ENCODE results near the gene FAM240A.
"Not testable (repeated sequence)": the region's sequence is repeated elsewhere in the genome, so short reads cannot be mapped to it uniquely, and the experiment has no call there.

FAM240A gene

GRCh38 chr3:46612324-46612723 is at the start of gene FAM240A:
TSS of gene FAM240A (plus strand) at chr3:46612525. CDS start at chr3:46612684, 159 bp downstream.
- DNase-seq (ENCODE audit: low read depth, low spot score) = no peak

DNA sequence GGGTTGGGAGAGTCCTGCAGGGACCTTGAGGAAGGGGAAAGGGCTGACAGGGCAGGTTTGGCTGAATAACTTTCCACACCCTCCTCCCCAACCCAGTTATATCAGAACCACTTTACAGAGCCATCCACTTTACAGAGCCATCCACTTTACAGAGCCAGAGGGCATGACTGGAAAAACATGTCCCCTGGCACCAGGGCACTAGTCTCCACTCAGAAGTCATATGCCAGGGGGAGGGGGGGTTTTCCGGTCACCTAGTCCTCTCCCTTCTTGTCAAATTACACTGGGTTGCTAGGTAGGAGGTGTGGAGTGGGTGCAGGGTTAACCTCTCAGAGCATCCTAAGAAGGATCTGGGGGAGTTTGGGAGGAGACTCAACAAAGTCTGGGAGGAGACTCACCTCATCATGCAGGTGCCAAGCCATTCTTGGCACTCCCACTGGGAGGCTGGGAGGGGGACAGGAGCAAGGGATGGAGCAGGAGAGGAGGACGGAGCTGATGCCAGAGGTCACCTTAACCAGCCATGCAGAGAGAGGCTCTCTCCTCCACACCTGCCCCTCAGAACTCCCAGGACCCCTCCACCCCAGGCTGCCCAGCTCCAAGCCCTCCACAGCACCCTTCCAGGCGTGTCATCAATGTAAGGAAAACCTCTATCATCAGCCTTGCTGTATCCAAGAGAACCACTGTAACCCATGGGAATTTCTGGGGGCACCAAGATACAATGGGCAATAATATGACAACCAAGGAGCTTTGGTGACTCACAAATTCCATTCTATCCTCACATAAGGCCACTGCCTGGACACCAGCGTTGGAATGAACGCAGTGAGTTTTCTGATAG is 47.9 kb upstream of the FAM240A start:
- no peak for DNase-seq (ENCODE audit: low read depth, low spot score)

- DNase-seq (ENCODE audit: low read depth, low spot score) = no peak
Measured at GRCh38 chr3:46565077-46565476, 47.2 kb upstream of the FAM240A start.

- peak; percentile 90 for DNase-seq (ENCODE audit: low read depth, low spot score)
Measured at GRCh38 chr3:46565607-46566039, 46.7 kb upstream of the FAM240A start.

- peak; percentile 86 for DNase-seq (ENCODE audit: low read depth, low spot score)
Measured at GRCh38 chr3:46566040-46566641, 46.2 kb upstream of the FAM240A start, which contains the start of gene LRRC2. TSS of gene LRRC2 (minus strand) at chr3:46566302. CDS start at chr3:46551591, 14,711 bp downstream.

- DNase-seq (ENCODE audit: low read depth, low spot score) = no peak
Measured at GRCh38 chr3:46571684-46572083, 40.6 kb upstream of the FAM240A start.

DNA sequence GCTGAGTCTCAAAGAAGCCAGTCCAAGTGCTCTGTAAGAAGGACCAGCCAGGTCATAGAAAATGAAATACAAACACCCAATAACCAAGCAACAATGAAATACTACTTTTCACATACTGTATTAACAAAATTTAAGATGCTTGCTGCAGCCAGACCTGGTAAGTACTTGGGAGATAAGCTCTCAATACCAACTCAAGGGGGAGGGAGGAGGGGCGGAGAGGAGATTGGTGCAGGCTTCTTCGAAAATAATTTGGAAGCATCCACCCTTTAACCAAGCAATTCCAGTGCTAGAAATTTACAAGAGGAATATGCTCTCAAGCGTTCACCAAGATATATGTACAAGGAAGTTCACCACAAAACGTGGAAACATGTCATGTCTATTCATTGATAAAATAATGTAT is 38.6 kb upstream of the FAM240A start:
- no peak for DNase-seq (ENCODE audit: low read depth, low spot score)

DNA sequence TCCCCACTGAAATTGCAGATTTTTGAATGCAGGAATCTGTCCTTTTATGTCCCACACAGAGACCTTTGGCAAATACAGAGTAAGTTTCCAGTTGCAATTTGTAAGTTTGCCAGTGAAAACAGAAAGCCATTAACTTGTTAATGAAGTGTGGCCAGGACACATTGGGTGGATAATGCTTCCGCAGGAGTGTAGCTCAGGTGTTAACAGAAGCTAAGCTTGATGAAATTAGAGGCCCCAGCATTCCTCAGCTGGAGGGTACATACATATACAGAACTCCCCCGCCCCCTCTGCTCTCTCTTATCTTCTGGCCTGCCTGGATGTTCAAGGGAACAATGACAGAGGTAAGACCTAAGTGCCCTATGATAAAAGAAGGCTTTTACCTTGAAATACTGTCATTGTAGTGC is 38.1 kb upstream of the FAM240A start:
- peak; percentile 80 for DNase-seq (ENCODE audit: low read depth, low spot score)

DNA sequence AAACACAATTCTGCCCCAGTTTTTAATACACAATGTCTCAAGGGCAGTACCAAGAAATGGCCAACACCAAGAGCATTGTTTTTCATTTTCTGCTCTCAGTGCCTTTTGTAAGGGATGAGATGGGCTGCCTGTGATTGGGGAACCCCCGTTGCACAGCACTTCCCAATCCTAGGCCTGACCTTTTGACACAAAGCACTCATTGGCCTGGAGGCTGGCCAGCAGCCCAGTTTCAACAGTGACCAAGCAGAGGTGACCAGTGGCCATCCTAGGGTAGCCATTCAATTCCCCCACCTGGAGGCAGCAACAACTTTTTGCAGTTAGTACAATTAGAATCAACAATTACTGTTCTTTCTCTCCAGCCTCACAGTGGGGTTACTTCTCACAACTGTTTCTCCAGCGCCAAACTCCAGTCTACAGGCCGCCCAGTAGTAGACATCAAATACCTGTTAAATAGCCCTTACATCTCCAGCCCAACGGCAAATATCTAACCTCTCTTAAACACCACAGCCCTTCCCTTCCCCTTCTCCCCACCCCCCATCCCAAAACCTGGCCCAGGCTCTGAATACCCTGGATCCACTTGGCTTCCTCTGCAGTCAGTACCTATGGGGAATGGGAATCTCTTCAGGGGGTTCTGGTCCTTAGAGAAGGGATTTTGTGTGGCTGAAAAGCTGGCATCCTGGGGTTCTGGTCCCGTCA is 37.3 kb upstream of the FAM240A start:
- DNase-seq (ENCODE audit: low read depth, low spot score) = peak; percentile 72

GRCh38 chr3:46575577-46576222 is 36.6 kb upstream of the FAM240A start:
- peak; percentile 74 for DNase-seq (ENCODE audit: low read depth, low spot score)

DNA sequence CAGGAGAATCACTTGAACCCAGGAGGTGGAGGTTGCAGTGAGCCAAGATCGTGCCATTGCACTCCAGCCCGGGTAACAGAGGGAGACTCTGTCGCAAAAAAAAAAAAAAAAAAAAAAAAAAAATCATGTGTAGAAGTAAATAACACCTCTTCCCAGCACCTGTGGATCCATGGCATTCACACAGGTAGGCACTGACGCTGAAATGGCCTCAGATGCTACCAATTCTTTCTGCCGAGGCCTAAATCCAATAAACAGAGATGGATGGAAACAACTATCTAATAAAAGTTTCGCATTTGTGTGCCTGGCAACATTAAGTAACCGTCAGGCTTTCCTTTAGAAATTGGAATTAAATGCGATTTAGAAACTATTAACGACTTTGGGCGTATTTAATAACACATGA is 35.9 kb upstream of the FAM240A start:
- no peak for DNase-seq (ENCODE audit: low read depth, low spot score)

DNA sequence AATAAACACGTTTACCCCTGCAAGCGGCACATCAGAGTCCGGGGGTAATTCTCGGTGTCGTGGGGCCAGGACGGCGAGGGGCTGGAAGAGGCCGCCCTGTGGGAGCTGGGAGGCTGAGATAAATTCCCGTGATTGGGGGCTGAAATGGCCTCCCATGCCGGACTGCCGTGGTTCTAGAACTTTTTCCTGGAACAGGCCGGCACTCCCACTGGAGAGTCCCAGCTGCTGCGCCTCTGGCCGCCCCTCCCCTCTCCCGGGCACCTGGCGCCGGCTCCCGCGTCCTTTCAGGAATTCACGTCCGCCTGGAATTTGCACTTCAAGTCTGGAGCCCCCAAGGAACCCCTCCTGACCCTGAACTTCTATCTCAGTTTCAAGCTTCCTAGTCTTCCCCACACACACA is 35.4 kb upstream of the FAM240A start:
- peak; percentile 78 for DNase-seq (ENCODE audit: low read depth, low spot score)

DNA sequence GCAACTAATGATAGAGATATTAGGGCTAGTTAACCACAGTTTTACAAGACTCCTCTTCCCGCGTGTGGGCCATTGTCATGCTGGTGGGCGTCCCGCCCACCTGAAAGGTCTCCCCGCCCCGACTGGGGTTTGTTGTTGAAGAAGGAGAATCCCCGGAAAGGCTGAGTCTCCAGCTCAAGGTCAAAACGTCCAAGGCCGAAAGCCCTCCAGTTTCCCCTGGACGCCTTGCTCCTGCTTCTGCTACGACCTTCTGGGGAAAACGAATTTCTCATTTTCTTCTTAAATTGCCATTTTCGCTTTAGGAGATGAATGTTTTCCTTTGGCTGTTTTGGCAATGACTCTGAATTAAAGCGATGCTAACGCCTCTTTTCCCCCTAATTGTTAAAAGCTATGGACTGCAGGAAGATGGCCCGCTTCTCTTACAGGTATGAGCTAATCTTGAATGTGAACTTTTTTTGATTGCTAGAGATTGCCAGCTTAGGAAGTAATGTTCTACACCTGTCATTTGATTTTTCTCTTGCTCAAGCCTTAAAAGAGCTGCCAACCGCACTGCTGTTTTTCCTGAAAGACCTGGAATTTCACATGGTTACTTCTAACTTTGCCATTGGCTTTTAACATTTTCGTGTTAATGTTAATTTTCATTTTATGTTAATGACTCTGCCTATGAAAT is 34.6 kb upstream of the FAM240A start:
- not testable (repeated sequence) for DNase-seq (ENCODE audit: low read depth, low spot score)

DNA sequence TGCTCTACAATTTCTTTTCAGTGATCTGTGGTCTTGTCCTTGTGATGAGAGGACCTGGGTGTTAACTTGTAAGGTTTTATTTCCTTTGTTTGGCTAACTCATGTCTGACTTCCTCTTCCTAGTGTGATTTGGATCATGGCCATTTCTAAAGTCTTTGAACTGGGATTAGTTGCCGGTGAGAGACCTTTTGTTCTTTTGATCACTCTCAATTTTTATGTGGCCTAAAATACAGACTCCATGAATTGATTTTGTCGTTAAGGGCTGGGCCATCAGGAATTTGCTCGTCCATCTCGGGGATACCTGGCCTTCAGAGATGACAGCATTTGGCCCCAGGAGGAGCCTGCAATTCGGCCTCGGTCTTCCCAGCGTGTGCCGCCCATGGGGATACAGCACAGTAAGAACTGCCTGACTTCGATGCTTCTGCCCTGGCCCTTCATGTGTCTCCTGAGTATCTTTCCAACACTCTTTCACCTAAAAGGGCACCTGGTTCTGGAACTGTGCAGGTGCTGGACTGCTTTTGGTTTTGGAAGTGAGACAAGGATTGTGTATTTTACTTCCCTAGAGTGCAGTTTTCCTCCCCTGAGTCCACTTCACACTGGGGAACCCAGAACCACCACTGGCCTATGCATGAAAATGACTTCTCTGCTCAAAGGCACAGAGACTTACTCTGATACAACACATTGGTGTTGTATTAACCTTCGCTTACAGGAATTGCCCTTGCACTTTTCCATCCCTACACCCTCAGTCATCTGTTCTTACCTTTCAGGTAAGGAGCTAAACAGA is 33.2 kb upstream of the FAM240A start:
- DNase-seq (ENCODE audit: low read depth, low spot score) = no peak

DNA sequence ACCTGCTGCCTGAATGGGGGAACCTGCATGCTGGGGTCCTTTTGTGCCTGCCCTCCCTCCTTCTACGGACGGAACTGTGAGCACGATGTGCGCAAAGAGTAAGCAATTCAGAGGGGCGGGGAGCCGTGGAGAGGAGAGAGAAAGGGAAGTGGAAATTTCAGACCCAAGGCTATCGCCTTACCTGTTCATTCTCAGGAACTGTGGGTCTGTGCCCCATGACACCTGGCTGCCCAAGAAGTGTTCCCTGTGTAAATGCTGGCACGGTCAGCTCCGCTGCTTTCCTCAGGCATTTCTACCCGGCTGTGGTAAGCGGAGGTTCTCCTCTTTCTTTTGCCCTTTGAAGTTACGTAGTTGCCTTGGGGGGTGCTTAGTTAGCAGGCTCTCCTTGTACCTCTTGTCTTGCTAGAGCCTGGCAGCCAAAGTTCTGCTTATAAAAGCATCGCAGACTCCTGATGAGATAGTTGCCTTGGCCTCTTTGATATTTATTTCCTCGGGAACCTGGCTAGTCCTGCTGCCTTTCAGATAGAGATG is 32.5 kb upstream of the FAM240A start:
- no peak for DNase-seq (ENCODE audit: low read depth, low spot score)

DNA sequence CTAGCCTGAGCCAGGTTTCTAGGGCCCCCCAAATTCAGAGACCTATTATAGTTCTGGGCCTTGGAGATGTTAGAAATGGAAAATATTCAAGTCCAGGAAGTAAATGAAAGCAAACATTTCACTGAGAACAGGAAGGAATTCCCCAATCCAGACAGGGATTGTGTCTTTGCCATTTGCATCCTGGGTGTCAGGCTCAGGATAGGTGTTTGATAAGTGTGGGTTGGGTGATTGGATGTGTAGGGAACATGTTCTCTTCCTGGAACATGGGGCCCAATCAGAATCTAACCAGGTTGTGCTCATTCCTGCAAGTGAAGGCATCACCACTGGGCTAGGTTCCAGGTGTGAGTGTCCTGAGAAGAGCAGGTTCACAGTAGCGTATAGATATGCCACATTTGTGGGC is 31.6 kb upstream of the FAM240A start:
- no peak for DNase-seq (ENCODE audit: low read depth, low spot score)

DNA sequence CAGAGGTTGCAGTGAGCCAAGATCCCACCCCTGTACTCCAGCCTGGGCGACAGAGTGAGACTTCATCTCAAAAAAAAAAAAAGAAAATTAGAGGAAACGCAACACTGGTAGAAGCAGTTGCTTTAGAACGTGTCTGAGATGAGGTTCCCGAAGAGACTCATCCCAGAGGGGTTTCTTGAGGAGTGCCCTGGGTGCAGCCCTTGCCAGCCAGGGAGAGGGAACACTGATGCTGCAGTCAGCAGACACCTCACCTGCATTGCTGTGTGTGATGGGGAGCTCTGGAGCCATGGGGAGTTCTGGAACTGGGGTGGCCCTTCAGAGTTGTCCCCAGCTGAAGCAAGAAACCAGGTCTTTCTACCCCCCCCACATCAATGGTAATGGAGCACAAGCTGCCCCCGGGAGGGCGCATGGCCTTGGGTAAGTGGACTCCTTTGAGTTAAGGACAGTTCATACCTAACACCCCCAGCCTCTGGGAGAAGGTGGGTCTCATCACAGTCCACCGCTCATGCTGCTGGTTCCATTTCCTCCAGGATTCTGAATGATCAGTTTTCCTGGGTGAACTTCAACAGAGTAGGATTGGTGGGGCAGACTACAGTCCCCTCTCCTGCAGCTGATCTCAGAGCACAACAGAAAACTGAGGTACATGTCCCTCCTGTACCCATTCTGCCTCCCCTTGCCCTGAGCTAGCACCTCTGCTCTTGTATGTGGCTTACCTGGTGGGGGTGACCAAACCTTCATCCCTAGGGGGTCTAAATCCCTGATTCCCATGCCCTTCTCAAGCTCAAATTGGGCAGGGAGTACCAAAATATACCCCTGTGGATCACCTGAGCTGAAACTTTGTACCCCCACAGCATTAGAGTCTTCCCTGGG is 27.5 kb upstream of the FAM240A start:
- no peak for DNase-seq (ENCODE audit: low read depth, low spot score)

DNA sequence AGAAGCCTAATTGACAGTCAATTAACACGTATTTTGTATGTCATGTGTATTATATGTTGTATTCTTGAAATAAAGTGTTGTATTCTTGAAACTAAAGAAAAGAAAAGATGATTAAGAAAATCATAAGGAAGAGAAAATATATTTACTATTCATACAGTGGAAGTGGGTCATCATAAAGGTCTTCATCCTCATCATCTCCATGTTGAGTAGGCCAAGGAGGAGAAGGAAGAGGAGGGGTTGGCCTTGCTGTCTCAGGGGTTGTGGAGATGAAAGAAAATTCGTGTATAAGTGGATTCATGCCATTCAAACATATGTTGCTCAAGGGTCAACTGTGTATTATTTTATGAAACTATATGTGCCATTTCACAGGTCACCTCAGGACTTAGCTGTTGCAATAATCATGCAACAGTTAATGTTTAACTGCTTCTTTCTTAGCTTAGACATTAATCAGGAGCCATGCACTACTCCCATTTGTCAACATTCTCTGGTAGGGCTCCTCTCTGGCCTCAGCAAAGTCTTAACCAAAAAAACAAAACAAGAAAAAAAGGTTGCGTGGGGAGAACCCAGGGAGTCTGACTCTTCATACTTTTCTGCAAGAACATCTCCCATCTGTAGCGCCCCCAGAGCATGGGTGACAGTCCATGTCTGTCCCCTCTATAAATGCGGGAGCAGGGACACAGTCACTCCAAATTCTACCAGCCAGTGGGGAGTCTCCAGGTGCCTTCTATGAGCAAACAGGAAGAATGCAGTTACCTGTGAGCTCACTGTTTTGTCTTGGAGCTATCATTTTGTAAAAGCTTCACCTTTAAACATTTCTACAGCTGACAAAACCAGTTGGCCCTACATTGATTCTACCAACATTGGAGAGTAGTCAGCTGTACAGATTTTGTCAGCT is 26.3 kb upstream of the FAM240A start:
- DNase-seq (ENCODE audit: low read depth, low spot score) = no peak
